HG03064 (cell line): Measurements from ENCODE around the gene CAD.

ENCODE experiments used
- ATAC-seq: cut with Tn5 transposase; IDR thresholded peaks from one replicate; pipeline ENCODE4 v1.9.1; 2021; ENCODE audit warnings: low read depth; ENCODE audit not compliant: unreplicated experiment

Gene CAD

DNA sequence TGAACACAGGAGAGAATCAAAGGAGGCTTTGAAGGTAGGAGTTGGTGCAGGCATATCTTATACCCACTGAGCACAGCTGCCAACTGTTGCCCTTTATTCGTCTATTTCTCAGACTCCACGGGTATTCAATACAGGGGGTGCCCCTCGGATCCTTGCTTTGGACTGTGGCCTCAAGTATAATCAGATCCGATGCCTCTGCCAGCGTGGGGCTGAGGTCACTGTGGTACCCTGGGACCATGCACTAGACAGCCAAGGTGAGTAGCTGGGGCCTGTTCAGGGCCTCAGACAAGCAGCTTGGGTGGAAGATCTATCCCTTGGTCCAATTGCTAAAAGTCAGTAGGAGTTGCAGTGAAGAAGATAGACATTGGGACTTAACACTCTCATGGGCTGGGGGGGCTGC, 5.2 kb downstream of the CAD start:
- ATAC-seq = no peak

GRCh38 chr2:27223416-27223815, 6.2 kb downstream of the CAD start:
- ATAC-seq = no peak

DNA sequence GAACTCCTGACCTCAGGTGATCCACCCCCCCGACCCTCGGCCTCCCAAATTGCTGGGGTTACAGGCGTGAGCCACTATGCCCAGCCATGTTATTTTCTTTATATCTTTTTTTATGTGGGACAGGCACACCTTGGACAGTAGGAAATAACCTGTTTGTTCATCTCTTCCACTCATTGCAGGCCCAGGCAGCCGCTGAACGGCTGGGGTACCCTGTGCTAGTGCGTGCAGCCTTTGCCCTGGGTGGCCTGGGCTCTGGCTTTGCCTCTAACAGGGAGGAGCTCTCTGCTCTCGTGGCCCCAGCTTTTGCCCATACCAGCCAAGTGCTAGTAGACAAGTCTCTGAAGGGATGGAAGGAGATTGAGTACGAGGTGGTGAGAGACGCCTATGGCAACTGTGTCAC, 8.4 kb downstream of the CAD start:
- ATAC-seq = no peak

DNA sequence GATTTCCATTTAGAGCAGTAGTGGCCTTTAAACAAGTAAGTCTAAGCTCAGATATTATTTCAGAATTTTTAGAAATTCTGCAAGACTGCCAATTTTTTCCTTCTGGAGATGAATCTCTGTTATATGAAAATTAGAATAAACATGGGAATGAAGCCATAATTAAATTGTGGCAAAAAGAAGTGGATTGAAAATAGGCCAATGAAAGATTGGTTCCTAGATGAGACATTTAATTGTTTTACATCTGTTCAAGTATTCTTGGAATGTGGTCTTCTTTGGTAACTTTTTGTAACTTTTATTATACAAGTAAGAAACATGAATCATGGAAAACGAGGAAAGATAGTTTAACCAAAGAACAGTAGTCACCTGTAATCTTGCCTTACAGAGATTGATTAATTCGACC, 10.3 kb downstream of the CAD start:
- no peak for ATAC-seq

- no peak for ATAC-seq
These were observed 14.8 kb downstream of the CAD start for GRCh38 chr2:27231921-27232320.

- ATAC-seq = no peak
These were observed 16.2 kb downstream of the CAD start for GRCh38 chr2:27233341-27233740.

GRCh38 chr2:27236136-27236535, 19.0 kb downstream of the CAD start:
- ATAC-seq = no peak

- no peak for ATAC-seq
These were observed 19.5 kb downstream of the CAD start for GRCh38 chr2:27236626-27237025.

GRCh38 chr2:27237341-27237945, 20.3 kb downstream of the CAD start:
- ATAC-seq = no peak

DNA sequence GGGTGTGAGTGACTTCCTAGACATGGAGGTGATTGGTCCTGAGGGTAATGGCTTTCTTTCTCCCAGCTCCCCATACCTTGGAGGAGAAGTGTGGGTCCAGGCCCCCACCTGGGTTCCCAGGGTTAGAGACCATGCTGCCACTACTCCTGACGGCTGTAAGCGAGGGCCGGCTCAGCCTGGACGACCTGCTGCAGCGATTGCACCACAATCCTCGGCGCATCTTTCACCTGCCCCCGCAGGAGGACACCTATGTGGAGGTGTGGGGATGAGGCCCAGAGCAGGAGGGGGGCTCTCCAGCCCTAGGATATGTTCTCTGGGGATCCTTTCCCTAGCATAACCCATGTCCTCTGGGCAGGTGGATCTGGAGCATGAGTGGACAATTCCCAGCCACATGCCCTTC, 21.8 kb downstream of the CAD start:
- no peak for ATAC-seq

GRCh38 chr2:27240406-27240805, 23.2 kb downstream of the CAD start:
- ATAC-seq = no peak

- no peak for ATAC-seq
These were observed 24.8 kb downstream of the CAD start for GRCh38 chr2:27241761-27242613.

DNA sequence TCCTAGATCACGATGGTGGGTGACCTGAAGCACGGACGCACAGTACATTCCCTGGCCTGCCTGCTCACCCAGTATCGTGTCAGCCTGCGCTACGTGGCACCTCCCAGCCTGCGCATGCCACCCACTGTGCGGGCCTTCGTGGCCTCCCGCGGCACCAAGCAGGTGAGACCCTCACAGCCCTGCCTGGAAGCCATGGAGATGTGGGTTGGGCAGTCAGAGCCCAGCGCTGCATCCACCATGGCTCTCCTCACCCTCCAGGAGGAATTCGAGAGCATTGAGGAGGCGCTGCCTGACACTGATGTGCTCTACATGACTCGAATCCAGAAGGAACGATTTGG, 25.4 kb downstream of the CAD start:
- ATAC-seq = no peak

DNA sequence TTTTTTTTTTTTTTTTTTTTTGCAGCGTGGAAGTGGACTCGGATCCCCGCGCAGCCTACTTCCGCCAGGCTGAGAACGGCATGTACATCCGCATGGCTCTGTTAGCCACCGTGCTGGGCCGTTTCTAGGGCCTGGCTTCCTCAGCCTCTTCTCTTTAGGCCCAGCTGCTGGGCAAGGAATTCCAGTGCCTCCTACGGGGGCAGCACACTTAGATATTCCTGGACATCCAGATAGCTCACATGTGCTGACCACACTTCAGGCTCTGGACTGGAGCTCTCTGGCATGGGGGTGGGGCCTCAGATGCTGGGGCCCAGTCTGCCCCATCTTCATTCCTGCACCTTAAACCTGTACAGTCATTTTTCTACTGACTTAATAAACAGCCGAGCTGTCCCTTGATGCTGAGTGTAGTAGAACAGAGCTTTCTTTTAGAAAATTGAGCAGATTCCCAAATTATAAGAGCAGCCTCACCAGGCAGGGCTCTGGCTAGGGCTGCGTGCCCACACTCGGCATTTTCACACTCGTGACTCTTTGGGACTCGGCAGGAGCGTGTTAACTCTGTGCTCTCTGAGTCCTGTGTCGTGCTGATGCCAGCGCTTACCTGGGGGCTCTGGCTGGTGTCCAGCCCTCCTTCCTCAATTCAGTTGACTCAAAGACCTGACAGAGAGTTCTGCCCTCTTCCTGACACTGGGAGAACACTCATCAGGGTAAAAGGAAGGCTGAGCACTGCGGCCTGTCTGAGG, 26.4 kb downstream of the CAD start:
- ATAC-seq = no peak

- no peak for ATAC-seq
These were observed 27.9 kb downstream of the CAD start for GRCh38 chr2:27245116-27245515.

GRCh38 chr2:27245626-27246025, 28.5 kb downstream of the CAD start:
- ATAC-seq = no peak

DNA sequence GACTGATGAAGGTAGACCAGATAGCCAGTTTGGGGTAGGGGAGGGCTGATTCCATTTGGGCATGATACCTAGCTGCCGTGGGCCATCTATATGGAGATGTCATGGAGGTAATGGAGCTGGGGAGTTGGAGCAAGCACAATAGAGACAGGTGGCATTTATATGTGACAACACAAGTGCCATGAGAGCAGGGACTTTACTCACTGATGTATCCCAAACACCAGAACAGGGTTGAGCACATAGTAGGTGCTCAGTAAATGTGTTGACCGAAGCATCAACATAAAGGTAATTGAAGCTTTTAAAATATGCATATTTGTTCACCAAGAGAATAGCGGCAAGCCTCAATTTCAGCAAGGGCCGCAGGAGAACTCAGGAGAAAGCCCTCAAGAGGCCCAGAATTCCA, 30.7 kb downstream of the CAD start:
- ATAC-seq = no peak

GRCh38 chr2:27249159-27249890, 32.2 kb downstream of the CAD start:
- ATAC-seq = no peak

DNA sequence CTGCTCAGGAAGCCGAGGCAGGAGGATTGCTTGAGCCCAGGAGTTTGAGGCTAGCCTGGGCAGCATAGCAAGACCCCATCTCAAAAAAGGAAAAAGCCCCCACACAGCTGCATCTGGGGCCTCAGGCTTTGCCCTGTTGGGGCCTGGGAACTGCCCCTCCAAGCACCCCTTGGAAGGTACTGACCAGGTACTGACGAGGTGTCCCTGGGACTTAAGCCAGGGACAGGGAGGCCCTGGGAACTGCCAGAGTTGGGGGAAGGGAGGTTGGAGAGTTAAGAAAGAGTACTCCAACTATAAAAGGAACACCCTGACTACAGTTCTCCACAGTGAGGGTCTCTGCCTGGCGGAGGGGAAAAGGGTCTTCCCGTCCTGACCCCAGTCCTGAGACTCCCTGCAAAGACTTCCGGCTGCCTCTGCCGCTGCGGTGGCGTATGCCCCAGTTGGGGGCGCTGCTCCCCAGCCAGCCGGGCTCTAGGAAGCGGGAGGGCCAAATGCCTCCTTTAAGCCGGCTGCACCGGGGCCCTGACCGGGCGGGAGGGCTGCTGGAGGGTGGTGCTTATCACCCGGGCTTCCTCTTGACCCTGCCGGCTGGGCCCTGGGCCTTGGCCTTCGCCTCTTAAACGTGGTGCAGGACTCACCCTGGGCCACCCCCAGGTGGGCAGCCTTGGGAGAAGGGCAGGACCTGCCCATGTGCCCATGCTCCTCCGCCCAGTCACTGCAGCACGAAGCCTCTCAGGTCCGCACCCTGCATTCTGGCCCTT, 32.9 kb downstream of the CAD start:
- no peak for ATAC-seq

GRCh38 chr2:27250652-27251379, 33.6 kb downstream of the CAD start:
- no peak for ATAC-seq
